DMS53 treated with DMSO at 0.1 percent for 48 hours (cell line): Measurements from ENCODE around the gene CARD8.
A peak's percentile ranks its signal among the peaks of the same experiment; 100 is the strongest.

Experiments
- DNase-seq: peaks from one replicate; lab custom pipeline; 2025; ENCODE audit not compliant: unreplicated experiment; lab: John Stamatoyannopoulos, UW

The CARD8 gene

GRCh38 chr19:48213959-48214358 lies 41.8 kb downstream of the CARD8 start:
- no peak for DNase-seq

- no peak for DNase-seq
Observed at GRCh38 chr19:48210005-48210404, 45.7 kb downstream of the CARD8 start.

GRCh38 chr19:48206397-48207093 lies 49.2 kb downstream of the CARD8 start:
- no peak for DNase-seq

- peak; percentile 97 for DNase-seq
Observed at GRCh38 chr19:48203794-48204628, 51.7 kb downstream of the CARD8 start.

GRCh38 chr19:48203222-48203793 lies 52.4 kb downstream of the CARD8 start:
- no peak for DNase-seq

- no peak for DNase-seq
Observed at GRCh38 chr19:48196933-48197665, 58.6 kb downstream of the CARD8 start.

GRCh38 chr19:48196321-48196763 lies 59.4 kb downstream of the CARD8 start:
- DNase-seq, result no peak

- no peak for DNase-seq
Observed at GRCh38 chr19:48194844-48195830, 60.6 kb downstream of the CARD8 start.

- no peak for DNase-seq
Observed at GRCh38 chr19:48194041-48194843, 61.5 kb downstream of the CARD8 start.

- no peak for DNase-seq
Observed at GRCh38 chr19:48192750-48193149, 63.0 kb downstream of the CARD8 start.

- no peak for DNase-seq
Observed at GRCh38 chr19:48190885-48191284, 64.8 kb downstream of the CARD8 start.

GRCh38 chr19:48190288-48190884 lies 65.3 kb downstream of the CARD8 start:
- DNase-seq, result peak; percentile 64

GRCh38 chr19:48186541-48186991 lies 69.1 kb downstream of the CARD8 start:
- DNase-seq, result no peak

GRCh38 chr19:48186015-48186414 lies 69.7 kb downstream of the CARD8 start:
- no peak for DNase-seq

GRCh38 chr19:48183356-48183755 lies 72.4 kb downstream of the CARD8 start:
- DNase-seq, result no peak

- no peak for DNase-seq
Observed at GRCh38 chr19:48182434-48182833, 73.3 kb downstream of the CARD8 start.

GRCh38 chr19:48181505-48181904 lies 74.2 kb downstream of the CARD8 start:
- no peak for DNase-seq

GRCh38 chr19:48176226-48176625 lies 79.5 kb downstream of the CARD8 start:
- no peak for DNase-seq

GRCh38 chr19:48175578-48175977 lies 80.1 kb downstream of the CARD8 start:
- no peak for DNase-seq
